Daoy (cell line): ENCODE data around the gene ZNF14. TPM values are rescaled to one million over a fixed set of nuclear protein-coding genes. Genes with fewer than 3 reads are reported as not detected.
"Not testable (repeated sequence)": the region's sequence is repeated elsewhere in the genome, so short reads cannot be mapped to it uniquely, and the experiment has no call there.

Source experiments
- DNase-seq: peaks from one replicate; pipeline ENCODE4 v3.0.0-alpha.2; 2015; ENCODE audit warnings: low read depth
- total RNA-seq: library from RNA; depleted of rRNA; stranded (reverse); fragments of >200 nt; shearing (Covaris generic); gene quantifications from 2 replicates; pipeline ENCODE4 v1.2.3, GENCODE V29; 2014

Gene ZNF14
- total RNA-seq, 1 experiment from 2014 or later = 2.9 TPM

- not testable (repeated sequence) for DNase-seq
Measured at GRCh38 chr19:19689023-19689422, 43.9 kb downstream of the ZNF14 start.

DNA sequence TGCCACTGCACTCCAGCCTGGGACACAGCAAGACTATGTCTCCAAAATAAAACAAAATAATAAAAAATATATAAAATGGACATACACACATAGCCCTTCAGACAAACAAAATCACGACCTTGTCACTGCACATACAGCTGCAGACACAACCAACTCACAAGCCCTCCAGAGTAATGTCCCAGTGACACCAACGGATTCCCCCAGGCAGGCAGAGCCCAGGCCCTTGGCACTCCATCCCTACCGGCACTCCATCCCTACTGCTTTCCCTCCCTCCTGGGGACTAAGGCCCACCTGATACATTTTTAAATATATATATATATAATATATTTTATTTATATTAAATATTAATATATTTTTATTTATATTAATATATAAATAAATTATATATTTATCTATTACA is 45.8 kb downstream of the ZNF14 start:
- DNase-seq = no peak

DNA sequence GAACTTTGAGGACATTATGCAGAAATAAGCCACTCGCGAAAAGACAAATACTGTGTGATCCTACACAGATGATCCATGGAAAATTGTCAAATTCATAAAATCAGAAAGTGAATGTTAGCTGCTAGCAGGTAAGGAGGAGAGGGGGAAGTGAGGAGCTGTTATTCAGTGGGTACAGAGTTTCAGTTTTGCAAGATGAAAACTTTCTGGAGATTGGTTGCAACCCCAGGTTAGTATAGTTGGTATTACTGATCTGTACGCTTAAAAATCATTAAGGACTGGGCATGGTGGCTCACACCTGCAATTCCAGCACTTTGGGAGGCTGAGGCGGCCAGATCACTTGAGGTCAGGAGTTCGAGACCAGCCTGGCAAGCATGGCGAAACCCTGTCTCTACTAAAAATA is 46.3 kb downstream of the ZNF14 start:
- DNase-seq = no peak

DNA sequence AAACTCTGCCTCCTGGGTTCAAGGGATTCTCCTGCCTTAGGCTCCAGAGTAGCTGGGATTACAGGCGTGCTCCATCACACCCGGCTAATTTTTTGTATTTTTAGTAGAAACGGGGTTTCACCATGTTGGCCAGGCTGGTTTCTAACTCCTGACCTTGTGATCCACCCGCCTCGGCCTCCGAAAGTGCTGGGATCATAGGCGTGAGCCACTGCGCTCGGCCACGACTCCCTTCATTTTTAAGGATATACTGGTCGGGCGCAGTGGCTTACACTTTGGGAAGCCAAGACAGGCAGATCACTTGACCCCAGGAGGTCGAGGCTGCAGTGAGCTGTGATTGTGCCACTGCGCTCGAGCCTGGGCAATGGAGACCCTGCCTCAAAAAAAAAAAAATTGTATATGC is 46.8 kb downstream of the ZNF14 start:
- not testable (repeated sequence) for DNase-seq

DNA sequence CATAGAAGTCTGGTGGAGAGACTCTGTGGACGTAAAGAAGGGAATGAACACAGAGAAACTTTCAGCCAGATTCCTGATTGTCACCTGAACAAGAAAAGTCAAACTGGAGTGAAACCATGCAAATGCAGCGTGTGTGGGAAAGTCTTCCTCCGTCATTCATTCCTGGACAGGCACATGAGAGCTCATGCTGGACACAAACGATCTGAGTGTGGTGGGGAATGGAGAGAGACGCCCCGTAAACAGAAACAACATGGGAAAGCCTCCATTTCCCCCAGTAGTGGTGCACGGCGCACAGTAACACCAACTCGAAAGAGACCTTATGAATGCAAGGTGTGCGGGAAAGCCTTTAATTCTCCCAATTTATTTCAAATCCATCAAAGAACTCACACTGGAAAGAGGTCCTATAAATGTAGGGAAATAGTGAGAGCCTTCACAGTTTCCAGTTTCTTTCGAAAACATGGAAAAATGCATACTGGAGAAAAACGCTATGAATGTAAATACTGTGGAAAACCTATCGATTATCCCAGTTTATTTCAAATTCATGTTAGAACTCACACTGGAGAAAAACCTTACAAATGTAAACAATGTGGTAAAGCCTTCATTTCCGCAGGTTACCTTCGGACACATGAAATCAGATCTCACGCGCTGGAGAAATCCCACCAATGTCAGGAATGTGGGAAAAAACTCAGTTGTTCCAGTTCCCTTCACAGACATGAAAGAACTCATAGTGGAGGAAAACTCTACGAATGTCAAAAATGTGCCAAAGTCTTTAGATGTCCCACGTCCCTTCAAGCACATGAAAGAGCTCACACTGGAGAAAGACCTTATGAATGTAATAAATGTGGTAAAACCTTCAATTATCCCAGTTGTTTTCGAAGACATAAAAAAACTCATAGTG is 53.5 kb downstream of the ZNF14 start:
- no peak for DNase-seq

GRCh38 chr19:19677579-19677978 is 55.3 kb downstream of the ZNF14 start:
- no peak for DNase-seq

DNA sequence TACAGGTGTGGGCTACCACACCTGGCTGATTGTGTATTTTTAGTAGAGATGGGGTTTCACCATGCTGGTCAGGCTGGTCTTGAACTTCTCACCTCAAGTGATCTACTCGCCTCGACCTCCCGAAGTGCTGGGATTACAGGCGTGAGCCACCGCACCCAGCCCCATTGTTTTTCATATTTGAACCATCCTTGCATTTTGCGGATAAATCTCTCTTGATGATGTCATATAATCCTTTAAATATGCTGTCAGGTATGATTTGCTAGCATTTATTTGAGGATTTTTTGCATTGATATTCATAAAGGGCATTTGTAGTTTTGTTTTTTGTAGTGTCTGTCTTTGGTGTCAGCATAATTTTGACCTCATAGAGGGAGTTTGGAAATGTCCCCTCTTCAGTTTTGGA is 58.6 kb downstream of the ZNF14 start:
- DNase-seq = no peak

- no peak for DNase-seq
Measured at GRCh38 chr19:19672816-19673215, 60.1 kb downstream of the ZNF14 start.

DNA sequence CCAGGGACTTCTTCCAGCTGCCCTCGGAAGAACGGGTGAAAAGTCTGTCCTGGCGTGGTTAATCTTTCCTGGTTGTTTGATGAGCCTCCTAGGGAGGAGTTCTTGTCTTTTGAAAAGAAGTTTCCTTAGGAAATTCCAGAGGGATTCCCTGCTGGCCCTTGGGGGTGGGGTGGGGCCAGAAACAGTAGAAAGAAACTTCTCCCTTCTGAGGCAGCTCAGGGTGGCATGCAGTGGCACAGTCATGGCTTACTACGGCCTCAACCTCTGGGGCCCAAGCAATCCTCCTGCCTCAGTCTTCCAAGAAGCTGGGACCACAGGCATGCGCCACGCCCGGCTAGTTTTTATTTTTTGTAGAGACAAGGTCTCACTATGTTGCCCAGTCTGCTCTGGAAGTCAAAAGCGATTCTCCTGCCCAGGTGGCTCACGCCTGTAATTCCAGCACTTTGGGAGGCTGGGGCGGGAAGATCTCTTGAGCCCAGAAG is 62.8 kb downstream of the ZNF14 start:
- DNase-seq = no peak

DNA sequence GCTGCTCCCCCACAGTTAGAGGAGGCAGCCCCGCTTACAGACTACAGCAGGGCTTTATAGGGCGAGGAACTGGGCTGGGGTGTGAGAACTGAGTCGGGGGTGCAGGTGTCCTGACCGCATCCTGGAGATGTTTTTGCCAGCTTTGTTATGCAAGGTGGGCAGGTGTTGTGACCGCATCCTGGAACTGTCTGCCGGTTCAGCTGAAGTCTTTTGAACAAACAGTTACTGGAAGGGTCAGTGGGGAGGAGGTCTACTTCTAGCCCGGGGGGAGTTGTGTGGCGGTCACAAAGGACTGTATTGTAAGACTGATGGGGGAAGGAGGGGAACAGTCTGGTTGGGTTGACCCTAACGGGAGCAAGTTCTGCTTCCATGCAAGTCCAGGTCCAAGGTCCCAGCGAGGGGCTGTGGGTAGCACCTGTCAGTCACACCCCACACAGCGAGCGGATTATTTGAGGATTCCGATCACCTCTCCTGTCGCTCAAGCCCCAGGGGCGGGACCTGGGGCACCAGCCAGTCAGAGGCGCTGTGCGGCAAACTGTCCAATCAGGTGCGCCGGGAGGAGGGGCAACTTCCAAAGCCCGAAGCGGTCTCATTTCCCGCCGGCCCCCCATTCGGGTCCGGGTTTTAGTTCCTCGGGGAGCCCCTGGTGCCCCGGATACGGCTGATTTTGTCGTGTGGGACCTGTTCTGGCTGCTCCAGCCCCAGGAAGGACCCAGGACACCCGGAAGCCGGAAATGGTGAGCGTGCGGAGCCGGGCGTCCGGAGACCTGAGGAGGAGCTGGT is 64.5 kb downstream of the ZNF14 start, which contains the start of gene ZNF101:
Gene ZNF101 (plus strand): TSS at position 610 of the 783 bp plus-strand sequence. CDS start 125 bp downstream, at position 735.
- peak; percentile 95 for DNase-seq

DNA sequence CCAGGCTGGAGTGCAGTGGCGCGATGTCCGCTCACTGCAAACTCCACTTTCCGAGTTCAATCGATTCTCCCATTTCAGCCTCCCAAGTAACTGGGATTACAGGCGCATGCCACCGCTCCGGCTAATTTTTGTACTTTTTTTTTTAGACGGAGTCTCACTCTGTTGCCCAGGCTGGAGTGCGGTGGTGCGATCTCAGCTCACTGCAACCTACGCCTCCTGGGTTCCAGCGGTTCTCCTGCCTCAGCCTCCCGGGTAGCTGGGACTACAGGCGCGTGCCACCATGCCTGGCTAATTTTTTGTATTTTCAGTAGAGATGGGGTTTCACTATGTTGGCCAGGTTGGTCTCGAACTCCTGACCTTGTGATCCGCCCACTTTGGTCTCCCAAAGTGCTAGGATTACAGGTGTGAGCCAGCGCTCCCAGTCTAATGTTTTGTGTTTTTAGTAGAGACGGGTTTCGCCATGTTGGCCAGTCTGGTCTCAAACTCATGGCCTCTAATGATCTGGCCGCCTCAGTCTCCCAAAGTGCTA is 67.4 kb downstream of the ZNF14 start:
- not testable (repeated sequence) for DNase-seq

GRCh38 chr19:19663256-19664120 is 69.4 kb downstream of the ZNF14 start, which contains the start of gene ATP13A1:
TSS of gene ATP13A1 (minus strand) at chr19:19663676. CDS start at chr19:19663666, 10 bp downstream.
- DNase-seq = peak; percentile 98

DNA sequence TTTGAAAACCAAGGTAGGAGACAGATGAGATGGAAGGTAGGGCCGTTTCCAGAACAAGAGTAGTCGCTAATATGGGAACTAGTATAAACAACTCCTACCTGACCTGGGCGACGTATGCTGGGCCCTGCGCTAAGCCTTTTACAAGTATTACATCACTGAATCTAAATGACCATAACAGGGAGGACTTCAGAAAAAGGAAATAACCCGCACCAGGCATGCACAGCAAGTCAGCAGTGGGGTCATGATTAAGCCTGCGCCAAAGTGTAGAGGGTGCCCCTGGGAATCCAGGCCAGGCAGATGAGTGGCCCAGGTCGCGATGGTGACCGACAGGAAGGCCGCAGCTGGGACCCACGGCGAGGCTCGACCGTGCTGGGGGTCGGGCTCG is 70.0 kb downstream of the ZNF14 start:
- DNase-seq = no peak

DNA sequence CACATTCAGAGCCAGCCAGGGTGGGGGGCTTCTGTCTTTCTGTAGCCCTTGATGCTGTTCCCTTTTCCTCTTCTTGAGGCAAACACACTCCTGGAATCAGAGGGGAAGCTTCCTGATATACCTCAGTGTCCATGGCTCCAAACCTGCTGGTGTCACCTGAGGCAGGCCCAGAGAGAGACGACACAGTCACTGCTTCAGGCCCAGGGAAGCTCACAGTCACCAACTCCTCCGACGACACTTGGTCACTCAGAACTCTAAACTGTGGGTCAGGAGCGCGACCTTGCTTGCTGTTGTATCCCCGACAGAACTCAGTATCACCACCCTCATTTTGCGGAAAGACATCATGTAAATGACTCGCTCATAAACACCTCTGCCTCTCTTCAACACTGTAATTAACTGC is 70.6 kb downstream of the ZNF14 start:
- no peak for DNase-seq

DNA sequence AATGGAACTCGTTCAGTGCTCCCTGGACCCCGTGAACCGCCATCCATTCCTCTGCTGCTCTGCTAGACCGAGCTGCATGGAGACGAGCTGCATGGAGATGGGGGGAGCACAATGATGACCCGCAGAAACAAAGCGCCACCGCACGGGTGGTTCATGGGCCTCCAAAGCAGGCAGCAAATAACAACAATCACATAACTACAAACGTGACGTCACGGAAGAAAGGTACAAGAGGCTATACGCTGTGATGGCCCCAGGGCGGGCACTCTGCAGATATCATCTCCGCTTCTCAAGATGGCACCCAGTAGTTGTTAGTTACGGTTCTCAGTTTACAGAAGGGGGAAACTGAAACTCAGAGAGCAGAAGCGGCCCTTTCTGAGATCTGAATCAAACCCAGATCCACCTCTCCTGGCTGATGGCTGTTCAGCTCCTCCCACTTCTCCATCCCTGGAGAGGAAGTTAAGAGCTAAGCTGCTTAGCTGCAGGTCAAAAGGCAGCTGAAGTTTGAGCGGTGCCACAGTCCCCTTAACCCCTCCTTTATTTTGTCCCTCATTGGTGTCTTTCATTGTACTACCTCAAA is 71.1 kb downstream of the ZNF14 start:
- no peak for DNase-seq

DNA sequence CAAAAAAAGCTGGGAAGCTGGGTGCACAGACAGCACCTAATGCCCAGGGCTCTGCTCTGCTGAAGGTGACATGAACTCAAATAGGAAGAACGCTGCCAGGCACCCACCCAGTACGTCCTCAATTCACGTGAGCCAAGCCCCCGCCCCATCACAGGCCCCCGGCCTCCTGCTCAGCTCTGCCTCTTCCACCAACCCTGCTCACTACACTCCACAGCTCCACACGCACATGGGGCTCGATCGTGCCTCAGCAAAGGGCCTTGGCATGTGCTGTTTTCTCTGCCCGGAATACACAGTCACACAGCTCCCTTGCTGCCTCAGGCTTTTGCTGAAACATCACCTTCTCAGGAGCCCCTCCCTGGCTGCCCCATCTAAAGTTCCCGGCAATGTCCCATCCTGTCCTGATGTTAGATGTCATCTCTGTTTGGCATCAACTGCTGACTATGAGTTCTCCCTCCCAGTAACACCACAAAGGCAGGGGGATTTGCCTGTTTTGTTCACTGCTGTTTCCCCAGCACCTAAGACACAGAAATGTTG is 71.7 kb downstream of the ZNF14 start:
- no peak for DNase-seq
